CMK (cell line): ENCODE measurements around the gene TMEM232.
"Not testable (repeated sequence)": the region's sequence is repeated elsewhere in the genome, so short reads cannot be mapped to it uniquely, and the experiment has no call there.

Experiments
- DNase-seq: peaks from one replicate; pipeline ENCODE4 v3.0.0-alpha.2; 2010; ENCODE audit warnings: low read depth

Gene TMEM232

GRCh38 chr5:110707260-110707844 is 19.1 kb downstream of the TMEM232 start:
- no peak for DNase-seq

GRCh38 chr5:110705349-110705748 is 21.1 kb downstream of the TMEM232 start:
- DNase-seq: no peak

GRCh38 chr5:110703481-110703880 is 23.0 kb downstream of the TMEM232 start:
- DNase-seq: no peak

GRCh38 chr5:110702704-110703103 is 23.8 kb downstream of the TMEM232 start:
- DNase-seq: no peak

- DNase-seq: no peak
Observed at GRCh38 chr5:110702300-110702699, 24.2 kb downstream of the TMEM232 start.

- not testable (repeated sequence) for DNase-seq
Observed at GRCh38 chr5:110692669-110693068, 33.8 kb downstream of the TMEM232 start.

GRCh38 chr5:110690587-110690986 is 35.9 kb downstream of the TMEM232 start:
- DNase-seq: not testable (repeated sequence)

GRCh38 chr5:110687485-110687884 is 39.0 kb downstream of the TMEM232 start:
- no peak for DNase-seq

- DNase-seq: no peak
Observed at GRCh38 chr5:110686270-110686669, 40.2 kb downstream of the TMEM232 start.

GRCh38 chr5:110681953-110682352 is 44.5 kb downstream of the TMEM232 start:
- DNase-seq: no peak

GRCh38 chr5:110681109-110681508 is 45.4 kb downstream of the TMEM232 start:
- DNase-seq: no peak

GRCh38 chr5:110676554-110676953 is 49.9 kb downstream of the TMEM232 start:
- DNase-seq: not testable (repeated sequence)

- no peak for DNase-seq
Observed at GRCh38 chr5:110665184-110665726, 61.2 kb downstream of the TMEM232 start.

GRCh38 chr5:110663525-110663924 is 62.9 kb downstream of the TMEM232 start:
- no peak for DNase-seq

GRCh38 chr5:110658006-110658405 is 68.5 kb downstream of the TMEM232 start:
- no peak for DNase-seq

- no peak for DNase-seq
Observed at GRCh38 chr5:110653231-110653970, 73.1 kb downstream of the TMEM232 start.

- no peak for DNase-seq
Observed at GRCh38 chr5:110651507-110651906, 75.0 kb downstream of the TMEM232 start.

GRCh38 chr5:110644357-110644756 is 82.1 kb downstream of the TMEM232 start:
- no peak for DNase-seq

GRCh38 chr5:110638970-110639902 is 87.2 kb downstream of the TMEM232 start:
- DNase-seq: no peak

- no peak for DNase-seq
Observed at GRCh38 chr5:110634475-110634874, 92.0 kb downstream of the TMEM232 start.

- DNase-seq: no peak
Observed at GRCh38 chr5:110631236-110631635, 95.2 kb downstream of the TMEM232 start.

- DNase-seq: no peak
Observed at GRCh38 chr5:110630350-110630749, 96.1 kb downstream of the TMEM232 start.
